ENCODE data around the gene TSPAN31. TPM values are rescaled to one million over a fixed set of nuclear protein-coding genes. Genes with fewer than 3 reads are reported as not detected.
"Not testable (repeated sequence)": the region's sequence is repeated elsewhere in the genome, so short reads cannot be mapped to it uniquely, and the experiment has no call there.

The TSPAN31 gene
- polyA plus RNA-seq, 1 donor: 103 TPM

DNA sequence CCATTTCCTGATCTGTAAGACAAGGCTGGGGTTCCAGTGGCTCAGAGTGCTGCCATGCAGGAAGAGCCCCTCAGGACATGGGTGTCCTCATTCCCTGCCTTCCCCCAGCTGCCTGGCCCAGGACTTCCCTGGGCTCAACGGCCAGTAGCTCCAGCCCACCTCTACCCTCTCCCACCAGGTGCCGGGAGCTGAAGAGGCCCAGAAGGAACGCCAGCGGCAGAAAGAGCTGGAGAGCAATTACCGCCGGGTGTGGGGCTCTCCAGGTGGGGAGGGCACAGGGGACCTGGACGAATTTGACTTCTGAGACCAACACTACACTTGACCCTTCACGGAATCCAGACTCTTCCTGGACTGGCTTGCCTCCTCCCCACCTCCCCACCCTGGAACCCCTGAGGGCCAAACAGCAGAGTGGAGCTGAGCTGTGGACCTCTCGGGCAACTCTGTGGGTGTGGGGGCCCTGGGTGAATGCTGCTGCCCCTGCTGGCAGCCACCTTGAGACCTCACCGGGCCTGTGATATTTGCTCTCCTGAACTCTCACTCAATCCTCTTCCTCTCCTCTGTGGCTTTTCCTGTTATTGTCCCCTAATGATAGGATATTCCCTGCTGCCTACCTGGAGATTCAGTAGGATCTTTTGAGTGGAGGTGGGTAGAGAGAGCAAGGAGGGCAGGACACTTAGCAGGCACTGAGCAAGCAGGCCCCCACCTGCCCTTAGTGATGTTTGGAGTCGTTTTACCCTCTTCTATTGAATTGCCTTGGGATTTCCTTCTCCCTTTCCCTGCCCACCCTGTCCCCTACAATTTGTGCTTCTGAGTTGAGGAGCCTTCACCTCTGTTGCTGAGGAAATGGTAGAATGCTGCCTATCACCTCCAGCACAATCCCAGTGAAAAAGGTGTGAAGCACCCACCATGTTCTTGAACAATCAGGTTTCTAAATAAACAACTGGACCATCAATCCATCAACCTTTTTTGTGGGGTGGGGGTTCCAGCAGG lies 23.9 kb upstream of the TSPAN31 start:
- no peak for DNase-seq

- DNase-seq: not testable (repeated sequence)
These were observed 22.8 kb upstream of the TSPAN31 start for GRCh38 chr12:57721846-57722608.

GRCh38 chr12:57722716-57723629 lies 21.9 kb upstream of the TSPAN31 start:
- no peak for DNase-seq

DNA sequence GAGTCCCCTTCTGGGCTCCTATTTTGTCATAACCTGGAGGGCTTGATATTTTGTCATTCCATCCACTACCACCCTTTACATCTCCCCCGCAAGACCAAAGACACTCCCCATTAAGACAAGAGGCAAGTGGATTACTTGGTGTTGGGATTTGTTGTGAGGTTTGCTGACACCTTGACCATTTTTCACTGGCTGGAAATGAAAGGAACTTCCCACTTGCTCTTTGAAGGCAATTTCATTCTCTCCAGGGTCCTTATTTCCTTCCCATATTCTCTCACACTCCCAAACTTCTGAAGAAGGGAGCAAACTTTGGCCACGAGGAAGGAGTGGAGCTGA lies 21.2 kb upstream of the TSPAN31 start:
- DNase-seq: no peak

- DNase-seq: no peak
These were observed 20.6 kb upstream of the TSPAN31 start for GRCh38 chr12:57724003-57724935.

GRCh38 chr12:57724936-57725740 lies 19.7 kb upstream of the TSPAN31 start:
- DNase-seq: no peak

DNA sequence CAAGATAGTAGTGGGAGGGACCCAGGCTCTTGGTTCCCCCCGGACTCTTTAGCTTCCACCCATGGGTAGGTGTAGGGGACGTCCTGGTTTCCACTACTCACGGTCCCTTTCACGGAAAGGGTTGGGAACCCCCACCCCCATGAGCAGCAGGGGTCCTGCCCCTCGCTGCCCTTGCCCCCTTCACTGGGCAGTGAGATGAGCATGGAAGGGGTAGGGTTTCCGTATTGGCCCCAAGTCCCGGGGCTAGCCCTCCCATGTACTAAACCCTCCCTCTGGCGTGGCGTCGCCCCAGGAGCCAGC lies 19.0 kb upstream of the TSPAN31 start:
- DNase-seq: no peak

DNA sequence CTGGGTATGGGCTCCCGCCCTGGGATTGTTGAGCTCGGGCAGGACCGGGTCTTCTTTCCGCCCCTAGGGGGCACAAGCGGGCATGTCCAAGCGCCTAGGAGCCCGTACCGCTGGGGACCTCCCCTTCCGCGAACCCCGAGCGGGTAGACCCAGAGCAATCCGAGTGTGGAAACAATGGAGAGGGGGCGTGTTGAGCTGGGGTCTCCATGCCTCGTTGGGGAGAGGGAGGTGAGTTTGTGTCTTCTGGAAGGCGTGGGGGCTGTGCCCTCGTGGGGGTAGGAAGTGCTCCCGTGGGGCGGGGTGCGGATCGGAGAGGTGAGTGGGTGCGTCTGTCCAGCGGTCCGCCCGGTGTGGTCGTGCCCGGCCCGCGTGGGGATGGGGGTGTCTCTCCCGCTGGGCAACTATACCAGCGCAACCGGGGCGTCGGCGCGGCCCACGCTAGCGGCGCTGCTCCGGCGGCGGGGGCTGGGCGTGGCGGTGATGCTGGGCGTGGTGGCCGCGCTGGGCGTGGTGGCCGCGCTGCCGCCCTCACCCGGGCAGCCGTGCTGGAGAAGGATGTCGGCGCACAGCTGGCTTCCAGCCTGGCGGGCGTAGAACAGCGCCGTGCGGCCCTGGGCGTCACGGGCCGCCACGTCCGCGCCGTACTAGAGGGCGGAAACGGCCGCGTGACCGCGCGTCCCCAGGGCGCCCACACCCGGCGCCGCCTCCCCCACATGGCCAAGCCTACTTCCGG lies 18.5 kb upstream of the TSPAN31 start:
- DNase-seq: no peak

DNA sequence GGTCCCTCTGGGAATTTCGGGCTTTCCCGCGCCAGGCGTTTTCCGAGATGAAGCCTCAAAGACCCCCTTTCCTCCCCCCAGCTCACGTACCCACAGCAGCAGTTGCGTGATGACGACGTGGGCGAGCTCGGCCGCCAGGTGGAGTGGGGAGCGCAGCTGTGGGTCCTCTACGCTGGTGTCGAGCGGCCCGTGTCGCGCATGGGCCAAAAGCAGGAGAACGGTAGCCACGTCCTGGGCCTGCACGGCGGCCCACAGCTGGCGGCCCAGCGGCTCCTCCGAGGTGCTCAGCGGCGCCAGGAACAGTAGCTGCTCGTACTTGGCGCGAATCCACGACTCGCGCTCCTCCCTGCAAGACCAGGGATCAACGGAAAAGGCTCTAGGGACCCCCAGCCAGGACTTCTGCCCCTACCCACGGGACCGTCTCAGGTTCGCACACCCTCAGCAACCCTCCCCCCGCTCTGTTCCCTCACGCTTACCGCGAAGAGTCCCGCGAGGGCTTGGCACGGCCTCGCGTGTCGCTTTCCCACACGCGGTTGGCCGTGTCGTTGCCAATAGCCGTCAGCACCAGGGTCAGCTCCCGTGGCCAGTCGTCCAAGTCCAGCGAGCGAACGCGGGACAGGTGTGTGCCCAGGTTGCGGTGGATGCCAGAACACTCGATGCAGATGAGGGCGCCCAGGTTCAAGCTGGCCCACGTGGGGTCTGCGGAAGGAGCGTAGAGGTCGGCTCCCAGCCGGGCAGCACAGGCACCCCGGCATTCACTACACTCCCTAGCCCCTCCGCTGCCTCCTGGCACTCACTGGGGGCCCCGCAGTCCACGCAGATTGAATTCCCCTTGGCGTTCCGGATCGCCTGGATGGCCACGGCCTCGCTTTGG lies 17.7 kb upstream of the TSPAN31 start:
- peak; percentile 54 for DNase-seq

GRCh38 chr12:57727758-57728395 lies 17.0 kb upstream of the TSPAN31 start:
- no peak for DNase-seq

DNA sequence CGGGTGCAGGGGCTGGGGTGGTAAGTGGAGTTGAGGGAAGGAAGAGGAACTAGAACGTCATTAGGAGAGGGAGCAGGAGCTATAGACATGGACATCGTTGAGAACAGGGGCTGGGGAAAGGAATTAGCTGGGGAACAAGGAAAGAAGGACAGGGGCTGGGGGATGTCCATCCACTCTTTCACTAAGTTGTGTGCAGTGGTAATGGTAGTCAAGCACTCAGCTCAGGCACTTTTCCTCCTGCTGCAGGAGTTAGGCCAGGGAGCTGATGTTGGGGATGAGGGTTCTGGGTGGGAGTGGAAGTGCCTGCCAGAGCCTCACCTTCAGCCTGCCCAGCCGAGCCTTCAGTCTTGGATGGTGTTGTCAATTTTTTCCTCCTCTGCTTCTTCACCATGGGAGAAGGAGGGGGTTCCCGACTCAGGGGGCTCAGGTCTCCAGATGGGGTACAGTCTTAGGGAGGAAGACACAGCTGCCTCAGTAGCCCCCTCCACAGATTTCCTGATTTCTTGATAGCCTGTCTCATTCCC lies 15.5 kb upstream of the TSPAN31 start:
- no peak for DNase-seq

- DNase-seq: no peak
These were observed 14.3 kb upstream of the TSPAN31 start for GRCh38 chr12:57730336-57731067.

GRCh38 chr12:57731411-57732080 lies 13.3 kb upstream of the TSPAN31 start:
- DNase-seq: no peak

- DNase-seq: no peak
These were observed 12.6 kb upstream of the TSPAN31 start for GRCh38 chr12:57732270-57732669.

DNA sequence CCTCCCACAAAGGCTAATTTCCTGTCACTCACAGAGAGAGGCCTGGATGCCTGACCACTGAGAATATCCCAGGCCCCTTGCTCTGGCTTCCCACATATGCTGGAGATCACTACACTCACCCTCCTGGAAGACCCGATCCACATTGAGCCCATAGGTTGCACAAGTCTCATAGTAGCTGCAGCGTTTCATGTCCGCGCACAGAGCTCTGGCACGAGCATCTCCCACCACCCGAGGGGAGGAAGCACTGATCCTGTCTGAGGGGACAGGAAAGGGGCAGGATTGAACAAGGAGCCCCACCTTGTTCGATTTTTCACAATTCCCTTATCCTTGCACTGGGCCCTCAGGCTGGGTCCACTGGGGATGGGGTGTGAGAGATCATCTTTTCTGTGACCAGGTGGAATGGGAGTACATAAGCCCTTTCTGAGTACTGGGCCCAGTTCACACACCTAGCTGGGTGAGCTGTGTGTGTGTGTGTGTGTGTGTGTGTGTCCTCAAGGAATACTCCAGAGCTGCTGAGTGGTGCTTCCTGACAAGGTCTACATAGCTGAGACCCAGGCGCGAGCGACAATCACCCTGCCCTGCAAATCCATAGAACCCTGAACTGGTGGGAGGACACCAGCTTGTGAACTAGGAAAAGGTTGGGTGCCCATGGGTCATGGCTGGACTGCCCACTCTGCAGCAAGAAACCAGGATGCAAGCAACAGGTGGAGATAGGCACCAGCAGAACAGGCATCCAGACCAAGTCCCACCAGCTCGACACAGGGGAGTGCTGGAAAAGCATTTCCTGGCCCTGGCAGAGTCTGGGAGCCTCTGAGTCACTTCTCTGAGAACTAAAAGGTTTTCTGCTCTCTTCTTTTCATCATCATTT lies 11.9 kb upstream of the TSPAN31 start:
- no peak for DNase-seq
